GM23338 (cell line): Measurements from ENCODE around the gene TXNL1. TPM values are rescaled to one million over a fixed set of nuclear protein-coding genes. Genes with fewer than 3 reads are reported as not detected.

Experiments used
- ATAC-seq: fragments of 200-7000 bp; cut with Tn5 transposase; 3 replicates; pipeline ENCODE4 v1.9.1; 2020
- DNase-seq: peaks from one replicate; pipeline ENCODE4 v3.0.0-alpha.2; 2015; ENCODE audit warnings: low spot score
- H2AFZ ChIP-seq: fragments of 200-600 bp; sonication (generic); 2 replicates; pipeline ENCODE4 v1.8.0; 2016; ENCODE audit warnings: antibody characterized with exemption, mild to moderate bottlenecking, moderate library complexity
- H3F3A ChIP-seq: fragments of 200-600 bp; sonication (generic); replicated peaks from 2 replicates; pipeline ENCODE4 v1.8.0; 2017; ENCODE audit warnings: antibody characterized with exemption, mixed run types, low read depth
- H3K27ac ChIP-seq: fragments of 200-600 bp; sonication (generic); 2 replicates; pipeline ENCODE4 v1.6.1; 2016; ENCODE audit warnings: low read depth
- H3K27me3 ChIP-seq: fragments of 200-600 bp; sonication (generic); 2 replicates; pipeline ENCODE4 v1.8.0; 2016; ENCODE audit warnings: mild to moderate bottlenecking, mixed run types, moderate library complexity; ENCODE audit not compliant: insufficient read depth
- H3K36me3 ChIP-seq: fragments of 200-600 bp; sonication (generic); 2 replicates; pipeline ENCODE4 v1.8.0; 2016; ENCODE audit warnings: mild to moderate bottlenecking; ENCODE audit not compliant: insufficient read depth
- H3K4me1 ChIP-seq: fragments of 200-600 bp; sonication (generic); 2 replicates; pipeline ENCODE4 v1.8.0; 2016; ENCODE audit warnings: mild to moderate bottlenecking, moderate library complexity; ENCODE audit not compliant: insufficient read depth
- H3K4me2 ChIP-seq: fragments of 200-600 bp; sonication (generic); 2 replicates; pipeline ENCODE4 v1.7.1; 2017; ENCODE audit warnings: mixed run types
- H3K4me3 ChIP-seq: fragments of 200-600 bp; sonication (generic); 2 replicates; pipeline ENCODE4 v1.6.1; 2016; ENCODE audit warnings: mixed run types
- H3K79me2 ChIP-seq: fragments of 200-600 bp; sonication (generic); replicated peaks from 2 replicates; pipeline ENCODE4 v1.8.0; 2017; ENCODE audit warnings: mild to moderate bottlenecking; ENCODE audit not compliant: insufficient read depth
- H3K9me2 ChIP-seq: fragments of 200-600 bp; sonication (generic); 2 replicates; pipeline ENCODE4 v1.8.0; 2017; ENCODE audit not compliant: insufficient read depth
- H4K20me1 ChIP-seq: fragments of 200-600 bp; sonication (generic); replicated peaks from 2 replicates; pipeline ENCODE4 v1.8.0; 2017; ENCODE audit warnings: mild to moderate bottlenecking; ENCODE audit not compliant: insufficient read depth
- H3K27ac Mint-ChIP-seq: 2 replicates; pipeline ENCODE4 v1.8.0; 2020; ENCODE audit warnings: inconsistent platforms, mild to moderate bottlenecking, moderate library complexity, mixed read lengths
- H3K27me3 Mint-ChIP-seq: 3 replicates; pipeline ENCODE4 v1.8.0; 2022; ENCODE audit warnings: low read depth, mild to moderate bottlenecking, moderate library complexity, mixed read lengths, inconsistent platforms; ENCODE audit not compliant: insufficient read depth, poor library complexity
- H3K36me3 Mint-ChIP-seq: 3 replicates; pipeline ENCODE4 v1.8.0; 2021; ENCODE audit warnings: low read depth, mild to moderate bottlenecking, inconsistent platforms, moderate library complexity, mixed read lengths
- H3K4me1 Mint-ChIP-seq: 3 replicates; pipeline ENCODE4 v1.8.0; 2020; ENCODE audit warnings: mild to moderate bottlenecking, inconsistent platforms, mixed read lengths
- H3K4me3 Mint-ChIP-seq: 3 replicates; pipeline ENCODE4 v1.8.0; 2021; ENCODE audit warnings: moderate library complexity, mild to moderate bottlenecking, inconsistent platforms, mixed read lengths
- H3K9me3 Mint-ChIP-seq: 3 replicates; pipeline ENCODE4 v1.8.0; 2020; ENCODE audit warnings: moderate library complexity, mild to moderate bottlenecking, inconsistent platforms, mixed read lengths
- JUNB ChIP-seq: IDR thresholded peaks from one replicate; pipeline ENCODE4 v1.6.1; 2016; ENCODE audit warnings: antibody characterized with exemption; ENCODE audit not compliant: unreplicated experiment
- REST ChIP-seq: IDR thresholded peaks from one replicate; pipeline ENCODE4 v1.6.1; 2018; ENCODE audit warnings: antibody characterized with exemption; ENCODE audit not compliant: unreplicated experiment
- ZNF462 ChIP-seq: fragments of 250-450 bp; sonication (Bioruptor Pico); IDR thresholded peaks from 2 replicates; pipeline ENCODE4 v1.5.0; 2020; ENCODE audit warnings: mild to moderate bottlenecking, moderate library complexity
- polyA plus RNA-seq: library from polyadenylated mRNA; unstranded; fragments of >200 nt; fragmentation: Nextera tagmentation; extraction: Ambion mirVana; gene quantifications from 2 replicates; pipeline ENCODE4 v1.2.1, GENCODE V29; 2016
- total RNA-seq: library from RNA; depleted of rRNA; stranded (reverse); fragments of >200 nt; shearing (Covaris generic); gene quantifications from 2 replicates; pipeline ENCODE4 v1.2.3, GENCODE V29; 2014

Gene TXNL1
- total and polyA plus RNA-seq, 2 experiments from 2014 or later = 73.6 to 135 TPM

GRCh38 chr18:56651771-56652092 is 13.3 kb upstream of the TXNL1 start (continued):
- TF ChIP-seq ZNF462 (no peak), JUNB (no peak)

- ATAC-seq (peak; percentile 99), DNase-seq (peak; percentile 99)
- H4K20me1 ChIP-seq = peaks cover 6% of the 10 kb centered on the region; the same call in 1 of the 2 replicates
- peaks cover 3% of the 10 kb centered on the region for H3K27me3 Mint-ChIP-seq
- H3K36me3 ChIP-seq = no peaks in the 10 kb centered on the region
- H2AFZ ChIP-seq = peak within 1 kb of the TSS; percentile 83
- H3K36me3 Mint-ChIP-seq = no peaks in the 10 kb centered on the region
- no peaks in the 10 kb centered on the region; the same call in 2 of the 3 replicates for H3K9me3 Mint-ChIP-seq
- no peaks in the 10 kb centered on the region for H3K27me3 ChIP-seq
- H3K9me2 ChIP-seq = no peaks in the 10 kb centered on the region
- H3K4me1 ChIP-seq = peaks cover 11% of the 10 kb centered on the region
- H3K4me1 Mint-ChIP-seq = peaks cover 13% of the 10 kb centered on the region
- H3K79me2 ChIP-seq = peaks cover 46% of the 10 kb centered on the region
- H3K4me3 Mint-ChIP-seq = peak within 1 kb of the TSS; percentile 96
- peak within 1 kb of the TSS; percentile 78 for H3K27ac ChIP-seq
- peak within 1 kb of the TSS; percentile 92 for H3K27ac Mint-ChIP-seq
- H3F3A ChIP-seq = 0 out of 2 replicates have a peak, but pooled peaks cover 9% of the 10 kb centered on the region
- peak within 1 kb of the TSS; percentile 97 for H3K4me2 ChIP-seq
- peak within 1 kb of the TSS; percentile 91 for H3K4me3 ChIP-seq
- no peak for TF ChIP-seq REST
- TF ChIP-seq ZNF462 = peak; percentile 45; the same call in 1 of the 2 replicates
Measured at GRCh38 chr18:56650944-56651770, 12.8 kb upstream of the TXNL1 start, which contains the start of gene WDR7. TSS of gene WDR7 (plus strand) at chr18:56651359. CDS start at chr18:56672516, 21,157 bp downstream.
